ENCODE data around the gene G6PC1.

GRCh38 chr17:42871647-42872046 lies 29.0 kb upstream of the G6PC1 start:
- TF ChIP-seq POLR2AphosphoS5 (IDR thresholded peaks at IDR 0.05; ENCODE audit: low read depth, low read length) (no peak), POLR2A (IDR thresholded peaks at IDR 0.05; ENCODE audit: low read depth, low read length) (no peak), SPI1 (IDR thresholded peaks at IDR 0.05; ENCODE audit: low read depth, low read length) (no peak)
